GM23338 (cell line): ENCODE measurements around the gene LEFTY2. TPM values are rescaled to one million over a fixed set of nuclear protein-coding genes. Genes with fewer than 3 reads are reported as not detected.

ENCODE experiments used
- ATAC-seq: fragments of 200-7000 bp; cut with Tn5 transposase; 3 replicates; pipeline ENCODE4 v1.9.1; 2020
- DNase-seq: peaks from one replicate; pipeline ENCODE4 v3.0.0-alpha.2; 2015; ENCODE audit warnings: low spot score
- H2AFZ ChIP-seq: fragments of 200-600 bp; sonication (generic); 2 replicates; pipeline ENCODE4 v1.8.0; 2016; ENCODE audit warnings: antibody characterized with exemption, mild to moderate bottlenecking, moderate library complexity
- H3F3A ChIP-seq: fragments of 200-600 bp; sonication (generic); replicated peaks from 2 replicates; pipeline ENCODE4 v1.8.0; 2017; ENCODE audit warnings: antibody characterized with exemption, mixed run types, low read depth
- H3K27ac ChIP-seq: fragments of 200-600 bp; sonication (generic); 2 replicates; pipeline ENCODE4 v1.6.1; 2016; ENCODE audit warnings: low read depth
- H3K27me3 ChIP-seq: fragments of 200-600 bp; sonication (generic); 2 replicates; pipeline ENCODE4 v1.8.0; 2016; ENCODE audit warnings: mild to moderate bottlenecking, mixed run types, moderate library complexity; ENCODE audit not compliant: insufficient read depth
- H3K36me3 ChIP-seq: fragments of 200-600 bp; sonication (generic); 2 replicates; pipeline ENCODE4 v1.8.0; 2016; ENCODE audit warnings: mild to moderate bottlenecking; ENCODE audit not compliant: insufficient read depth
- H3K4me1 ChIP-seq: fragments of 200-600 bp; sonication (generic); 2 replicates; pipeline ENCODE4 v1.8.0; 2016; ENCODE audit warnings: mild to moderate bottlenecking, moderate library complexity; ENCODE audit not compliant: insufficient read depth
- H3K4me2 ChIP-seq: fragments of 200-600 bp; sonication (generic); 2 replicates; pipeline ENCODE4 v1.7.1; 2017; ENCODE audit warnings: mixed run types
- H3K4me3 ChIP-seq: fragments of 200-600 bp; sonication (generic); 2 replicates; pipeline ENCODE4 v1.6.1; 2016; ENCODE audit warnings: mixed run types
- H3K79me2 ChIP-seq: fragments of 200-600 bp; sonication (generic); replicated peaks from 2 replicates; pipeline ENCODE4 v1.8.0; 2017; ENCODE audit warnings: mild to moderate bottlenecking; ENCODE audit not compliant: insufficient read depth
- H3K9me2 ChIP-seq: fragments of 200-600 bp; sonication (generic); 2 replicates; pipeline ENCODE4 v1.8.0; 2017; ENCODE audit not compliant: insufficient read depth
- H4K20me1 ChIP-seq: fragments of 200-600 bp; sonication (generic); replicated peaks from 2 replicates; pipeline ENCODE4 v1.8.0; 2017; ENCODE audit warnings: mild to moderate bottlenecking; ENCODE audit not compliant: insufficient read depth
- H3K27ac Mint-ChIP-seq: 2 replicates; pipeline ENCODE4 v1.8.0; 2020; ENCODE audit warnings: inconsistent platforms, mild to moderate bottlenecking, moderate library complexity, mixed read lengths
- H3K27me3 Mint-ChIP-seq: 3 replicates; pipeline ENCODE4 v1.8.0; 2022; ENCODE audit warnings: low read depth, mild to moderate bottlenecking, moderate library complexity, mixed read lengths, inconsistent platforms; ENCODE audit not compliant: insufficient read depth, poor library complexity
- H3K36me3 Mint-ChIP-seq: 3 replicates; pipeline ENCODE4 v1.8.0; 2021; ENCODE audit warnings: low read depth, mild to moderate bottlenecking, inconsistent platforms, moderate library complexity, mixed read lengths
- H3K4me1 Mint-ChIP-seq: 3 replicates; pipeline ENCODE4 v1.8.0; 2020; ENCODE audit warnings: mild to moderate bottlenecking, inconsistent platforms, mixed read lengths
- H3K4me3 Mint-ChIP-seq: 3 replicates; pipeline ENCODE4 v1.8.0; 2021; ENCODE audit warnings: moderate library complexity, mild to moderate bottlenecking, inconsistent platforms, mixed read lengths
- H3K9me3 Mint-ChIP-seq: 3 replicates; pipeline ENCODE4 v1.8.0; 2020; ENCODE audit warnings: moderate library complexity, mild to moderate bottlenecking, inconsistent platforms, mixed read lengths
- CREB1 ChIP-seq: fragments of 250-450 bp; sonication (Bioruptor Pico); IDR thresholded peaks from 2 replicates; pipeline ENCODE4 v1.5.0; 2020; ENCODE audit warnings: low read depth, mild to moderate bottlenecking, moderate library complexity
- CTCF ChIP-seq, 2 experiments: fragments of 200-600 bp in 1 of 2; sonication (generic) in 1 of 2; conservative IDR thresholded peaks; 2 replicates each; pipeline versions ENCODE4 v1.5.1 to v1.6.1; 2016 to 2017; ENCODE audit warnings: antibody characterized with exemption in 2 of 2, low read depth in 2 of 2, mild to moderate bottlenecking in 2 of 2, moderate library complexity in 1 of 2
- ETS1 ChIP-seq: IDR thresholded peaks from 2 replicates; pipeline ENCODE4 v1.6.1; 2016; ENCODE audit warnings: antibody characterized with exemption
- EZH2 ChIP-seq: fragments of 200-600 bp; sonication (generic); IDR thresholded peaks from one replicate; pipeline ENCODE4 v1.8.0; 2017; ENCODE audit warnings: antibody characterized with exemption, mild to moderate bottlenecking, low read depth; ENCODE audit not compliant: unreplicated experiment
- EZH2phosphoT487 ChIP-seq: fragments of 200-600 bp; sonication (generic); IDR thresholded peaks from one replicate; pipeline ENCODE4 v1.8.1; 2018; ENCODE audit warnings: antibody characterized with exemption; ENCODE audit not compliant: unreplicated experiment
- JUNB ChIP-seq: IDR thresholded peaks from one replicate; pipeline ENCODE4 v1.6.1; 2016; ENCODE audit warnings: antibody characterized with exemption; ENCODE audit not compliant: unreplicated experiment
- NANOG ChIP-seq: IDR thresholded peaks from 2 replicates; pipeline ENCODE4 v1.6.1; 2016; ENCODE audit warnings: antibody characterized with exemption, borderline replicate concordance
- POLR2AphosphoS5 ChIP-seq: IDR thresholded peaks from 2 replicates; pipeline ENCODE4 v1.6.1; 2016; ENCODE audit warnings: antibody characterized with exemption, low read depth
- REST ChIP-seq: IDR thresholded peaks from one replicate; pipeline ENCODE4 v1.6.1; 2018; ENCODE audit warnings: antibody characterized with exemption; ENCODE audit not compliant: unreplicated experiment
- STAT1 ChIP-seq: IDR thresholded peaks from one replicate; pipeline ENCODE4 v1.6.1; 2016; ENCODE audit warnings: antibody characterized with exemption; ENCODE audit not compliant: unreplicated experiment
- ZNF114 ChIP-seq: fragments of 250-450 bp; sonication (Bioruptor Pico); IDR thresholded peaks from 2 replicates; pipeline ENCODE4 v1.5.0; 2020; ENCODE audit warnings: mild to moderate bottlenecking, moderate library complexity
- ZNF331 ChIP-seq: fragments of 250-450 bp; sonication (Bioruptor Pico); IDR thresholded peaks from 2 replicates; pipeline ENCODE4 v1.5.0; 2020; ENCODE audit warnings: low read depth, mild to moderate bottlenecking, moderate library complexity
- polyA plus RNA-seq: library from polyadenylated mRNA; unstranded; fragments of >200 nt; fragmentation: Nextera tagmentation; extraction: Ambion mirVana; gene quantifications from 2 replicates; pipeline ENCODE4 v1.2.1, GENCODE V29; 2016
- total RNA-seq: library from RNA; depleted of rRNA; stranded (reverse); fragments of >200 nt; shearing (Covaris generic); gene quantifications from 2 replicates; pipeline ENCODE4 v1.2.3, GENCODE V29; 2014
- TF ChIP-seq, protein P1 (sequence below): fragments of 250-450 bp; sonication (Bioruptor Pico); IDR thresholded peaks from 2 replicates; pipeline ENCODE4 v1.5.0; 2020; ENCODE audit warnings: mild to moderate bottlenecking, moderate library complexity

Gene LEFTY2
- total and polyA plus RNA-seq, 2 experiments from 2014 or later: 8.3 to 12.4 TPM

- no peaks in the 10 kb centered on the region for H3K9me3 Mint-ChIP-seq
- Histone ChIP-seq H2AFZ (no peak overlapping the region), H3K4me2 (no peak overlapping the region; the same call in 1 of the 2 replicates), H3K27ac (peak overlapping the region; percentile 94; the same call in 1 of the 2 replicates), H3K27me3 (peaks cover 4% of the 10 kb centered on the region; the same call in 1 of the 2 replicates), H3K79me2 (no peaks in the 10 kb centered on the region), H3F3A (peaks cover 32% of the 10 kb centered on the region), H4K20me1 (no peaks in the 10 kb centered on the region), H3K36me3 (no peaks in the 10 kb centered on the region), H3K9me2 (no peaks in the 10 kb centered on the region), H3K4me1 (peaks cover 71% of the 10 kb centered on the region), H3K4me3 (no peak overlapping the region)
- H3K4me1 Mint-ChIP-seq: peaks cover 71% of the 10 kb centered on the region
- no peaks in the 10 kb centered on the region for H3K36me3 Mint-ChIP-seq
- H3K27ac Mint-ChIP-seq: no peak overlapping the region
- no peak overlapping the region for H3K4me3 Mint-ChIP-seq
- TF ChIP-seq ZNF331 (CRISPR knock-in tag): no peak
- no peak for TF ChIP-seq STAT1
- TF ChIP-seq REST: no peak
- TF ChIP-seq POLR2AphosphoS5: no peak
- no peak for TF ChIP-seq EZH2phosphoT487
- TF ChIP-seq, protein P1, sequence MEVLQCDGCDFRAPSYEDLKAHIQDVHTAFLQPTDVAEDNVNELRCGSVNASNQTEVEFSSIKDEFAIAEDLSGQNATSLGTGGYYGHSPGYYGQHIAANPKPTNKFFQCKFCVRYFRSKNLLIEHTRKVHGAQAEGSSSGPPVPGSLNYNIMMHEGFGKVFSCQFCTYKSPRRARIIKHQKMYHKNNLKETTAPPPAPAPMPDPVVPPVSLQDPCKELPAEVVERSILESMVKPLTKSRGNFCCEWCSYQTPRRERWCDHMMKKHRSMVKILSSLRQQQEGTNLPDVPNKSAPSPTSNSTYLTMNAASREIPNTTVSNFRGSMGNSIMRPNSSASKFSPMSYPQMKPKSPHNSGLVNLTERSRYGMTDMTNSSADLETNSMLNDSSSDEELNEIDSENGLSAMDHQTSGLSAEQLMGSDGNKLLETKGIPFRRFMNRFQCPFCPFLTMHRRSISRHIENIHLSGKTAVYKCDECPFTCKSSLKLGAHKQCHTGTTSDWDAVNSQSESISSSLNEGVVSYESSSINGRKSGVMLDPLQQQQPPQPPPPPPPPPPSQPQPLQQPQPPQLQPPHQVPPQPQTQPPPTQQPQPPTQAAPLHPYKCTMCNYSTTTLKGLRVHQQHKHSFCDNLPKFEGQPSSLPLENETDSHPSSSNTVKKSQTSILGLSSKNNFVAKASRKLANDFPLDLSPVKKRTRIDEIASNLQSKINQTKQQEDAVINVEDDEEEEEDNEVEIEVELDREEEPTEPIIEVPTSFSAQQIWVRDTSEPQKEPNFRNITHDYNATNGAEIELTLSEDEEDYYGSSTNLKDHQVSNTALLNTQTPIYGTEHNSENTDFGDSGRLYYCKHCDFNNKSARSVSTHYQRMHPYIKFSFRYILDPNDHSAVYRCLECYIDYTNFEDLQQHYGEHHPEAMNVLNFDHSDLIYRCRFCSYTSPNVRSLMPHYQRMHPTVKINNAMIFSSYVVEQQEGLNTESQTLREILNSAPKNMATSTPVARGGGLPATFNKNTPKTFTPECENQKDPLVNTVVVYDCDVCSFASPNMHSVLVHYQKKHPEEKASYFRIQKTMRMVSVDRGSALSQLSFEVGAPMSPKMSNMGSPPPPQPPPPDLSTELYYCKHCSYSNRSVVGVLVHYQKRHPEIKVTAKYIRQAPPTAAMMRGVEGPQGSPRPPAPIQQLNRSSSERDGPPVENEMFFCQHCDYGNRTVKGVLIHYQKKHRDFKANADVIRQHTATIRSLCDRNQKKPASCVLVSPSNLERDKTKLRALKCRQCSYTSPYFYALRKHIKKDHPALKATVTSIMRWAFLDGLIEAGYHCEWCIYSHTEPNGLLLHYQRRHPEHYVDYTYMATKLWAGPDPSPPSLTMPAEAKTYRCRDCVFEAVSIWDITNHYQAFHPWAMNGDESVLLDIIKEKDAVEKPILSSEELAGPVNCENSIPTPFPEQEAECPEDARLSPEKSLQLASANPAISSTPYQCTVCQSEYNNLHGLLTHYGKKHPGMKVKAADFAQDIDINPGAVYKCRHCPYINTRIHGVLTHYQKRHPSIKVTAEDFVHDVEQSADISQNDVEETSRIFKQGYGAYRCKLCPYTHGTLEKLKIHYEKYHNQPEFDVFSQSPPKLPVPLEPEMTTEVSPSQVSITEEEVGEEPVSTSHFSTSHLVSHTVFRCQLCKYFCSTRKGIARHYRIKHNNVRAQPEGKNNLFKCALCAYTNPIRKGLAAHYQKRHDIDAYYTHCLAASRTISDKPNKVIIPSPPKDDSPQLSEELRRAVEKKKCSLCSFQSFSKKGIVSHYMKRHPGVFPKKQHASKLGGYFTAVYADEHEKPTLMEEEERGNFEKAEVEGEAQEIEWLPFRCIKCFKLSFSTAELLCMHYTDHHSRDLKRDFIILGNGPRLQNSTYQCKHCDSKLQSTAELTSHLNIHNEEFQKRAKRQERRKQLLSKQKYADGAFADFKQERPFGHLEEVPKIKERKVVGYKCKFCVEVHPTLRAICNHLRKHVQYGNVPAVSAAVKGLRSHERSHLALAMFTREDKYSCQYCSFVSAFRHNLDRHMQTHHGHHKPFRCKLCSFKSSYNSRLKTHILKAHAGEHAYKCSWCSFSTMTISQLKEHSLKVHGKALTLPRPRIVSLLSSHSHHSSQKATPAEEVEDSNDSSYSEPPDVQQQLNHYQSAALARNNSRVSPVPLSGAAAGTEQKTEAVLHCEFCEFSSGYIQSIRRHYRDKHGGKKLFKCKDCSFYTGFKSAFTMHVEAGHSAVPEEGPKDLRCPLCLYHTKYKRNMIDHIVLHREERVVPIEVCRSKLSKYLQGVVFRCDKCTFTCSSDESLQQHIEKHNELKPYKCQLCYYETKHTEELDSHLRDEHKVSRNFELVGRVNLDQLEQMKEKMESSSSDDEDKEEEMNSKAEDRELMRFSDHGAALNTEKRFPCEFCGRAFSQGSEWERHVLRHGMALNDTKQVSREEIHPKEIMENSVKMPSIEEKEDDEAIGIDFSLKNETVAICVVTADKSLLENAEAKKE (CRISPR knock-in tag): no peak
- TF ChIP-seq CREB1 (CRISPR knock-in tag): no peak
- no peak for TF ChIP-seq CTCF (conservative IDR thresholded peaks at IDR 0.05; ENCODE audit: low read depth in 2 of 2)
- no peak for TF ChIP-seq ZNF114 (CRISPR knock-in tag)
- no peak for TF ChIP-seq EZH2
- TF ChIP-seq JUNB: no peak
- TF ChIP-seq NANOG: no peak
- TF ChIP-seq ETS1: no peak
- ATAC-seq (no peak), DNase-seq (no peak)
- peaks cover 34% of the 10 kb centered on the region for H3K27me3 Mint-ChIP-seq
Measured at GRCh38 chr1:225944387-225944786, 3.4 kb upstream of the LEFTY2 start.
